K562 (cell line): ENCODE data around the gene DPAGT1. TPM values are rescaled to one million over a fixed set of nuclear protein-coding genes. Genes with fewer than 3 reads are reported as not detected.

Experiments used
- ETV6 ChIP-seq, 3 experiments: fragments of 150-350 bp in 1 of 3; sonication (generic) in 1 of 3; formaldehyde crosslinking in 1 of 3; IDR thresholded peaks; 2 replicates each; pipeline versions ENCODE4 v1.6.1 to v1.8.0; 2014 to 2022; ENCODE audit warnings: borderline replicate concordance in 2 of 3, low read depth in 2 of 3, antibody characterized with exemption in 1 of 3, low read length in 1 of 3, mild to moderate bottlenecking in 1 of 3, missing genetic modification reagents in 1 of 3
- FOXP1 ChIP-seq: sonication (generic); formaldehyde crosslinking; IDR thresholded peaks from 2 replicates; pipeline ENCODE4 v1.8.0; 2022; ENCODE audit warnings: mild to moderate bottlenecking, missing genetic modification reagents
- HIVEP1 ChIP-seq: fragments of 250-450 bp; sonication (Bioruptor Pico); IDR thresholded peaks from 2 replicates; pipeline ENCODE4 v1.4.0; 2020; ENCODE audit warnings: mild to moderate bottlenecking
- HMGN3 ChIP-seq: IDR thresholded peaks from 2 replicates; pipeline ENCODE4 v1.6.1; 2011; ENCODE audit warnings: borderline replicate concordance, low read depth, mild to moderate bottlenecking, mixed read lengths, low read length; ENCODE audit not compliant: insufficient read length; ENCODE audit errors: extremely low read depth
- JUND ChIP-seq, 2 experiments: IDR thresholded peaks; 2 replicates in 1 of 2; 3 replicates in 1 of 2; pipeline ENCODE4 v1.6.1; 2011; ENCODE audit warnings: borderline replicate concordance in 2 of 2, low read depth in 2 of 2, low read length in 2 of 2, improper control_type of control experiment in 1 of 2, missing biosample characterization in 1 of 2, missing genetic modification characterization in 1 of 2, missing genetic modification reagents in 1 of 2
- MEF2A ChIP-seq: IDR thresholded peaks from 2 replicates; pipeline ENCODE4 v1.6.1; 2011; ENCODE audit warnings: low read depth, mild to moderate bottlenecking, low read length, moderate library complexity; ENCODE audit not compliant: control insufficient read depth
- MEF2D ChIP-seq: conservative IDR thresholded peaks from 2 replicates; pipeline ENCODE4 v1.6.1; 2016; ENCODE audit warnings: low read depth, missing genetic modification characterization, missing compliant biosample characterization
- NR2C1 ChIP-seq, 2 experiments: fragments of 450-650 bp; IDR thresholded peaks; 2 replicates each; pipeline ENCODE4 v1.6.1; 2017; ENCODE audit warnings: mild to moderate bottlenecking in 2 of 2, antibody characterized with exemption in 1 of 2, inconsistent platforms in 1 of 2, missing compliant biosample characterization in 1 of 2, missing genetic modification characterization in 1 of 2
- POLR2A ChIP-seq: fragments of 450-650 bp; conservative IDR thresholded peaks from 2 replicates; pipeline ENCODE4 v1.6.1; 2016
- RBM25 ChIP-seq: fragments of 200-400 bp; formaldehyde crosslinking; IDR thresholded peaks from 2 replicates; pipeline ENCODE4 v1.6.1; 2018; ENCODE audit warnings: low read length, low read depth, moderate library complexity; ENCODE audit not compliant: severe bottlenecking
- SIN3B ChIP-seq: fragments of 450-650 bp; IDR thresholded peaks from 2 replicates; pipeline ENCODE4 v1.6.1; 2017; ENCODE audit warnings: low read depth, mild to moderate bottlenecking, moderate library complexity
- SRF ChIP-seq, 2 experiments: fragments of 250-450, 450-650 bp in 1 of 2; sonication (Bioruptor Pico) in 1 of 2; sonication (generic) in 1 of 2; formaldehyde crosslinking; IDR thresholded peaks; 2 replicates each; pipeline versions ENCODE4 v1.5.0 to v1.5.1; 2020 to 2022; ENCODE audit warnings: mild to moderate bottlenecking in 1 of 2, missing genetic modification reagents in 1 of 2
- ZBTB17 ChIP-seq: fragments of 450-650 bp; formaldehyde crosslinking; IDR thresholded peaks from 2 replicates; pipeline ENCODE4 v1.4.0; 2020; ENCODE audit warnings: mild to moderate bottlenecking
- ZNF212 ChIP-seq: fragments of 450-650 bp; formaldehyde crosslinking; IDR thresholded peaks from 2 replicates; pipeline ENCODE4 v1.4.0; 2020; ENCODE audit warnings: mild to moderate bottlenecking
- ZNF518B ChIP-seq: fragments of 250-450 bp; sonication (Bioruptor Pico); IDR thresholded peaks from 2 replicates; pipeline ENCODE4 v1.5.0; 2021; ENCODE audit warnings: mild to moderate bottlenecking, moderate library complexity
- ZNF586 ChIP-seq: fragments of 450-650 bp; formaldehyde crosslinking; conservative IDR thresholded peaks from 2 replicates; pipeline ENCODE4 v1.4.0; 2020; ENCODE audit warnings: mild to moderate bottlenecking, moderate library complexity
- polyA plus RNA-seq, 8 experiments: library from polyadenylated mRNA; depleted of rRNA in 4 of 8; stranded (reverse) in 5 of 8; unstranded in 3 of 8; fragments of >200 nt; fragmentation: Nextera tagmentation in 2 of 8; fragmentation: Illumina TruSeq in 1 of 8; extraction: Ambion mirVana in 2 of 8; extraction: Trizol in 1 of 8; gene quantifications; 2 replicates each; pipeline versions ENCODE4 v1.2.1 to v1.2.3, GENCODE V29; 2011 to 2014; ENCODE audit warnings: inconsistent platforms in 1 of 8, missing spikeins in 1 of 8
- total RNA-seq, 7 experiments: library from RNA; depleted of rRNA in 6 of 7; stranded (reverse); fragments of >200 nt in 6 of 7; fragmentation: Illumina TruSeq in 2 of 7; extraction: Trizol in 2 of 7; gene quantifications; 2 replicates each; pipeline versions ENCODE4 v1.2.1 to v1.2.3, GENCODE V29; 2011 to 2021; ENCODE audit warnings: low replicate concordance in 1 of 7
- TF ChIP-seq, protein P1 (sequence below): sonication (generic); formaldehyde crosslinking; IDR thresholded peaks from 2 replicates; pipeline ENCODE4 v1.8.0; 2022; ENCODE audit warnings: missing genetic modification reagents, mild to moderate bottlenecking, moderate library complexity, borderline replicate concordance
- TF ChIP-seq, protein P2 (sequence below): IDR thresholded peaks from 3 replicates; pipeline ENCODE4 v1.6.1; 2011; ENCODE audit warnings: borderline replicate concordance, mild to moderate bottlenecking, moderate library complexity; ENCODE audit not compliant: insufficient read length; ENCODE audit errors: extremely low read depth

DPAGT1 gene
- total and polyA plus RNA-seq, 9 of the 15 experiments (the other 6 are each of a cell fraction or from before 2014, with no cell fraction given), result 29.9 to 135 (median 85.0) TPM

DNA sequence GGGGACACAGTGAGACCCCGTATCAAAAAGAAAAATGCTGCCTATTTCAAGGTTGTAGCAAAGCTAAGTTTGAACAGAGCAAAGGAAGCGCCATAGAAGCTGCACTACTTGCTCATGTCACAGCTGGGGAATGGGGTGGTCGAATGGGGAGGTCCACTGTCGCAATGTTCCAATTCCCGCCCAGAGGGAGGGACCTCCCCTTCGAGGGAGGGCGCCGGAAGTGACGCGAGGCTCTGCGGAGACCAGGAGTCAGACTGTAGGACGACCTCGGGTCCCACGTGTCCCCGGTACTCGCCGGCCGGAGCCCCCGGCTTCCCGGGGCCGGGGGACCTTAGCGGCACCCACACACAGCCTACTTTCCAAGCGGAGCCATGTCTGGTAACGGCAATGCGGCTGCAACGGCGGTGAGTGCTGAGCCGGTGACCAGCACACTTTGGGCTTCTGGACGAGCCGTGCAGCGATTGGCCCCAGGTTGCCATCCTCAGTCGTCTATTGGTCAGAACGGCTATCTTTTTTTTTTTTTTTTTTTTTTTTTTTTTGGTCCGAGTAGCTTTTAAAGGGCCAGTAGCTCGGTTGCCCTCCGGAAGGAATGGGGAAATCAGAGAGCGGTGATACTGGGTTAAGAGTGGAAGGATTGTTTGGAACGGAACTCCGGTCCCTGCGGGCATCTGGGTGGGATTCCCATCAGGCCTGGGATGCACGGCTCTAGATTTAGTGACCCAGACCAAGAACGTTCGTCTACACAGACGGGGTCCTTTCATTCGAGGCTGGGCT is 16.8 kb downstream of the DPAGT1 start, which contains the start of gene HMBS (continued):
- TF ChIP-seq, protein P1, sequence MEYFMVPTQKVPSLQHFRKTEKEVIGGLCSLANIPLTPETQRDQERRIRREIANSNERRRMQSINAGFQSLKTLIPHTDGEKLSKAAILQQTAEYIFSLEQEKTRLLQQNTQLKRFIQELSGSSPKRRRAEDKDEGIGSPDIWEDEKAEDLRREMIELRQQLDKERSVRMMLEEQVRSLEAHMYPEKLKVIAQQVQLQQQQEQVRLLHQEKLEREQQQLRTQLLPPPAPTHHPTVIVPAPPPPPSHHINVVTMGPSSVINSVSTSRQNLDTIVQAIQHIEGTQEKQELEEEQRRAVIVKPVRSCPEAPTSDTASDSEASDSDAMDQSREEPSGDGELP (CRISPR knock-in tag), result peak; percentile 98
- TF ChIP-seq HMGN3 (peak; percentile 74), MEF2D (tag) (0 out of 2 replicates have a peak, but pooled peaks have one; percentile 30), ZNF518B (no peak), NR2C1 (IDR thresholded peaks at IDR 0.05) (peak; percentile 64), NR2C1 (tag; IDR thresholded peaks at IDR 0.05) (0 out of 2 replicates have a peak, but pooled peaks have one; percentile 6), JUND (IDR thresholded peaks at IDR 0.05; ENCODE audit: borderline replicate concordance, low read depth, low read length) (peak; percentile 32), JUND (tag; IDR thresholded peaks at IDR 0.05; ENCODE audit: borderline replicate concordance, low read depth, low read length) (peak; percentile 53; the same call in 1 of the 3 replicates), POLR2A (peak; percentile 92), ZNF586 (CRISPR knock-in tag) (no peak), RBM25 (peak; percentile 36), SRF (CRISPR knock-in tag; IDR thresholded peaks at IDR 0.05) (peak in 1 of 2 experiments; percentile 39; a peak in 1 of 4 replicates), ETV6 (IDR thresholded peaks at IDR 0.05; ENCODE audit: borderline replicate concordance in 1 of 2, low read depth in 2 of 2, low read length in 1 of 2) (no peak), ETV6 (CRISPR knock-in tag; IDR thresholded peaks at IDR 0.05; ENCODE audit: borderline replicate concordance) (no peak), MEF2A (no peak), HIVEP1 (no peak), FOXP1 (CRISPR knock-in tag) (no peak), SIN3B (peak; percentile 78), ZBTB17 (CRISPR knock-in tag) (peak; percentile 29), ZNF212 (CRISPR knock-in tag) (peak; percentile 33; the same call in 1 of the 2 replicates)
- TF ChIP-seq, protein P2, sequence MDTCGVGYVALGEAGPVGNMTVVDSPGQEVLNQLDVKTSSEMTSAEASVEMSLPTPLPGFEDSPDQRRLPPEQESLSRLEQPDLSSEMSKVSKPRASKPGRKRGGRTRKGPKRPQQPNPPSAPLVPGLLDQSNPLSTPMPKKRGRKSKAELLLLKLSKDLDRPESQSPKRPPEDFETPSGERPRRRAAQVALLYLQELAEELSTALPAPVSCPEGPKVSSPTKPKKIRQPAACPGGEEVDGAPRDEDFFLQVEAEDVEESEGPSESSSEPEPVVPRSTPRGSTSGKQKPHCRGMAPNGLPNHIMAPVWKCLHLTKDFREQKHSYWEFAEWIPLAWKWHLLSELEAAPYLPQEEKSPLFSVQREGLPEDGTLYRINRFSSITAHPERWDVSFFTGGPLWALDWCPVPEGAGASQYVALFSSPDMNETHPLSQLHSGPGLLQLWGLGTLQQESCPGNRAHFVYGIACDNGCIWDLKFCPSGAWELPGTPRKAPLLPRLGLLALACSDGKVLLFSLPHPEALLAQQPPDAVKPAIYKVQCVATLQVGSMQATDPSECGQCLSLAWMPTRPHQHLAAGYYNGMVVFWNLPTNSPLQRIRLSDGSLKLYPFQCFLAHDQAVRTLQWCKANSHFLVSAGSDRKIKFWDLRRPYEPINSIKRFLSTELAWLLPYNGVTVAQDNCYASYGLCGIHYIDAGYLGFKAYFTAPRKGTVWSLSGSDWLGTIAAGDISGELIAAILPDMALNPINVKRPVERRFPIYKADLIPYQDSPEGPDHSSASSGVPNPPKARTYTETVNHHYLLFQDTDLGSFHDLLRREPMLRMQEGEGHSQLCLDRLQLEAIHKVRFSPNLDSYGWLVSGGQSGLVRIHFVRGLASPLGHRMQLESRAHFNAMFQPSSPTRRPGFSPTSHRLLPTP, result no peak
